ENCODE results near the gene SLC7A6OS.
A peak's percentile ranks its signal among the peaks of the same experiment; 100 is the strongest.

SLC7A6OS gene

GRCh38 chr16:68255712-68256111, 55.0 kb downstream of the SLC7A6OS start:
- peaks cover 14 to 36% of the 10 kb centered on the region in 2 donors for H3K36me3 Mint-ChIP-seq
- H3K9me3 Mint-ChIP-seq, result no peaks in the 10 kb centered on the region
- DNase-seq, result no peak
- H3K4me1 Mint-ChIP-seq, result peaks cover 26 to 46% of the 10 kb centered on the region in 2 donors
- no peaks in the 10 kb centered on the region for H3K27me3 Mint-ChIP-seq
- no peak overlapping the region for H3K4me3 Mint-ChIP-seq
- ATAC-seq (replicated peaks), result no peak
- H3K27ac Mint-ChIP-seq, result no peak overlapping the region

GRCh38 chr16:68253721-68254120, 57.0 kb downstream of the SLC7A6OS start:
- H3K9me3 Mint-ChIP-seq, result no peaks in the 10 kb centered on the region
- H3K4me1 Mint-ChIP-seq, result peaks cover 26 to 39% of the 10 kb centered on the region in 2 donors
- peaks cover 19 to 40% of the 10 kb centered on the region in 2 donors for H3K36me3 Mint-ChIP-seq
- H3K4me3 Mint-ChIP-seq, result no peak overlapping the region
- H3K27ac Mint-ChIP-seq, result no peak overlapping the region
- ATAC-seq (replicated peaks) (no peak), DNase-seq (no peak)
- no peaks in the 10 kb centered on the region for H3K27me3 Mint-ChIP-seq

GRCh38 chr16:68252383-68252782, 58.4 kb downstream of the SLC7A6OS start:
- DNase-seq, result no peak
- Mint-ChIP-seq H3K9me3 (no peaks in the 10 kb centered on the region), H3K4me1 (peaks cover 20 to 35% of the 10 kb centered on the region in 2 donors), H3K4me3 (no peak overlapping the region), H3K27ac (peak overlapping the region; percentile 42), H3K27me3 (no peaks in the 10 kb centered on the region), H3K36me3 (peaks cover 14 to 33% of the 10 kb centered on the region in 2 donors)
- ATAC-seq (replicated peaks), result no peak

GRCh38 chr16:68251832-68252231, 58.9 kb downstream of the SLC7A6OS start:
- Mint-ChIP-seq H3K9me3 (no peaks in the 10 kb centered on the region), H3K4me3 (peak overlapping the region in 1 of 2 donors; percentile 22), H3K27me3 (no peaks in the 10 kb centered on the region), H3K36me3 (peaks cover 14 to 33% of the 10 kb centered on the region in 2 donors), H3K27ac (no peak overlapping the region), H3K4me1 (peaks cover 18 to 36% of the 10 kb centered on the region in 2 donors)
- DNase-seq, result no peak
- peak; percentile 77 to 85 for ATAC-seq (replicated peaks)

- no peak overlapping the region for H3K27ac Mint-ChIP-seq
Measured at GRCh38 chr16:68250951-68251350, 59.8 kb downstream of the SLC7A6OS start.

GRCh38 chr16:68249371-68249770, 61.4 kb downstream of the SLC7A6OS start:
- no peak overlapping the region for H3K4me3 Mint-ChIP-seq
- peaks cover 15 to 27% of the 10 kb centered on the region in 2 donors for H3K36me3 Mint-ChIP-seq
- no peaks in the 10 kb centered on the region for H3K9me3 Mint-ChIP-seq
- no peak for DNase-seq
- no peak for ATAC-seq (replicated peaks)
- no peaks in the 10 kb centered on the region for H3K27me3 Mint-ChIP-seq
- peaks cover 33 to 60% of the 10 kb centered on the region in 2 donors for H3K4me1 Mint-ChIP-seq
- no peak overlapping the region for H3K27ac Mint-ChIP-seq

More at GRCh38 chr16:68250951-68251350, 59.8 kb downstream of the SLC7A6OS start:
- Mint-ChIP-seq H3K36me3 (peaks cover 14 to 33% of the 10 kb centered on the region in 2 donors), H3K4me1 (peaks cover 26 to 45% of the 10 kb centered on the region in 2 donors), H3K4me3 (no peak overlapping the region), H3K27me3 (no peaks in the 10 kb centered on the region), H3K9me3 (no peaks in the 10 kb centered on the region)
- ATAC-seq (replicated peaks) (no peak), DNase-seq (no peak)

All from stimulated activated naive B cell treated with anti-CD40 and anti-IgM and Interleukin-4, amounts not matched to agents 10 μg/mL and 1 μg/mL and 100 μg/mL, for 72 hours (primary cell).